ENCODE measurements around the gene CYP4A22. TPM values are rescaled to one million over a fixed set of nuclear protein-coding genes. Genes with fewer than 3 reads are reported as not detected.
"Not testable (repeated sequence)": the region's sequence is repeated elsewhere in the genome, so short reads cannot be mapped to it uniquely, and the experiment has no call there.

Gene CYP4A22
- polyA plus RNA-seq, 2 of the 4 experiments (the other 2 are of a cell fraction), result not detected

DNA sequence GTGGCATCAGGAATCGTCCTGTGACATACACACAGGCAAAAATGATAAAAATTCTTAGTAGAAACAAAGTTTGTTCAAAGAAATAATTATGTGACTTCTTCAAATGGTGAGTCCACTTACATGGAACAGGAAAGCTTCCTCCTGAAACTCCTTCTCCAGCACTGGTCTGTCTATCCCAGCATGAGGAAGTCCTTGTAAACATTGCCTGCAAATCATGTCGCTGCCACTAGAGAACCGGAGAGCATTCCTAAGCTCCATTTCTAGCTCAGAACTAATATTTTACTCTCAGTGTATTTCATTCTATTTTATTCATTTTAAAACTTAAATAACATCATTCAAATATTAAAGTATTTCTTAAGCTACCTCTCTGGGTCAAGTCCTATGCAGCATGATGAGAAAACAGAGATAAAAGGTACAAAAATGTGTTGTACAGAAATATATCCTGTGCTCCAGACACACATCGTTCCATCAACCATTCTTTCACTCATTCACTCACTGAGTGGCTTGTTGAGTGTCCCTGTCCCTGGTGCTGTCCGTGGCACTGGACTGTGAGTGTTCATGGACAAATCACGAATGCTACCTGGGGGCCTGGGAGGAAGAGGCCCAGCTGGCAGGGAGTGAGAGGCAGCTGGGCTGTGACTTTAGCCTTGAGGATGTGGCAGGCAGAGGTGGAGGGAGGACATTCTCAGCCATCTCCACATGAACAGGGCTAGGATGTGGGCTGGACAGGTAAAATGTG is 10.0 kb downstream of the CYP4A22 start:
- FAIRE-seq, result no peak
- H3K4me3 ChIP-seq, result no peak overlapping the region
- no peaks in the 10 kb centered on the region for H3K9me3 ChIP-seq
- WGBS (ENCODE audit: missing lambda C conversion rate), result 21% methylated on average over 6 of the region's 6 CpGs
- no peak overlapping the region for H3K27ac ChIP-seq
- TF ChIP-seq RAD21 (conservative IDR thresholded peaks at IDR 0.05 in 1 of 2, IDR thresholded peaks at IDR 0.05 in 1 of 2), result no peak
- TF ChIP-seq MYC (IDR thresholded peaks at IDR 0.05; ENCODE audit: borderline replicate concordance, low read length), result no peak
- TF ChIP-seq BHLHE40 (IDR thresholded peaks at IDR 0.05; ENCODE audit: low read depth, low read length), result no peak
- no peak for TF ChIP-seq KDM5A (IDR thresholded peaks at IDR 0.05)
- TF ChIP-seq HOXA7 (CRISPR knock-in tag; IDR thresholded peaks at IDR 0.05), result no peak
- TF ChIP-seq ZFP36 (IDR thresholded peaks at IDR 0.05; ENCODE audit: borderline replicate concordance, partially characterized antibody), result no peak
- TF ChIP-seq TFCP2L1 (CRISPR knock-in tag; IDR thresholded peaks at IDR 0.05), result no peak
- TF ChIP-seq CEBPB (IDR thresholded peaks at IDR 0.05), result no peak
- TF ChIP-seq, protein P1, sequence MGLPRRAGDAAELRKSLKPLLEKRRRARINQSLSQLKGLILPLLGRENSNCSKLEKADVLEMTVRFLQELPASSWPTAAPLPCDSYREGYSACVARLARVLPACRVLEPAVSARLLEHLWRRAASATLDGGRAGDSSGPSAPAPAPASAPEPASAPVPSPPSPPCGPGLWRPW (IDR thresholded peaks at IDR 0.05), result no peak
- no peak for TF ChIP-seq FOXS1 (CRISPR knock-in tag; IDR thresholded peaks at IDR 0.05)
- TF ChIP-seq, protein P2, sequence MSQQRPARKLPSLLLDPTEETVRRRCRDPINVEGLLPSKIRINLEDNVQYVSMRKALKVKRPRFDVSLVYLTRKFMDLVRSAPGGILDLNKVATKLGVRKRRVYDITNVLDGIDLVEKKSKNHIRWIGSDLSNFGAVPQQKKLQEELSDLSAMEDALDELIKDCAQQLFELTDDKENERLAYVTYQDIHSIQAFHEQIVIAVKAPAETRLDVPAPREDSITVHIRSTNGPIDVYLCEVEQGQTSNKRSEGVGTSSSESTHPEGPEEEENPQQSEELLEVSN (IDR thresholded peaks at IDR 0.05; ENCODE audit: borderline replicate concordance, low read depth), result no peak
- TF ChIP-seq RNF2 (IDR thresholded peaks at IDR 0.05; ENCODE audit: borderline replicate concordance, low read depth), result no peak
- no peak for TF ChIP-seq CBX8 (IDR thresholded peaks at IDR 0.05)
- TF ChIP-seq CHD4 (IDR thresholded peaks at IDR 0.05; ENCODE audit: borderline replicate concordance), result no peak
- TF ChIP-seq, protein P3, sequence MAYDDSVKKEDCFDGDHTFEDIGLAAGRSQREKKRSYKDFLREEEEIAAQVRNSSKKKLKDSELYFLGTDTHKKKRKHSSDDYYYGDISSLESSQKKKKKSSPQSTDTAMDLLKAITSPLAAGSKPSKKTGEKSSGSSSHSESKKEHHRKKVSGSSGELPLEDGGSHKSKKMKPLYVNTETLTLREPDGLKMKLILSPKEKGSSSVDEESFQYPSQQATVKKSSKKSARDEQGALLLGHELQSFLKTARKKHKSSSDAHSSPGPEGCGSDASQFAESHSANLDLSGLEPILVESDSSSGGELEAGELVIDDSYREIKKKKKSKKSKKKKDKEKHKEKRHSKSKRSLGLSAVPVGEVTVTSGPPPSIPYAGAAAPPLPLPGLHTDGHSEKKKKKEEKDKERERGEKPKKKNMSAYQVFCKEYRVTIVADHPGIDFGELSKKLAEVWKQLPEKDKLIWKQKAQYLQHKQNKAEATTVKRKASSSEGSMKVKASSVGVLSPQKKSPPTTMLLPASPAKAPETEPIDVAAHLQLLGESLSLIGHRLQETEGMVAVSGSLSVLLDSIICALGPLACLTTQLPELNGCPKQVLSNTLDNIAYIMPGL (CRISPR knock-in tag; IDR thresholded peaks at IDR 0.05; ENCODE audit: borderline replicate concordance), result no peak
- no peak for TF ChIP-seq HDAC2 (IDR thresholded peaks at IDR 0.05)
- TF ChIP-seq NPAS2 (CRISPR knock-in tag; IDR thresholded peaks at IDR 0.05; ENCODE audit: borderline replicate concordance), result no peak
- TF ChIP-seq, protein P4, sequence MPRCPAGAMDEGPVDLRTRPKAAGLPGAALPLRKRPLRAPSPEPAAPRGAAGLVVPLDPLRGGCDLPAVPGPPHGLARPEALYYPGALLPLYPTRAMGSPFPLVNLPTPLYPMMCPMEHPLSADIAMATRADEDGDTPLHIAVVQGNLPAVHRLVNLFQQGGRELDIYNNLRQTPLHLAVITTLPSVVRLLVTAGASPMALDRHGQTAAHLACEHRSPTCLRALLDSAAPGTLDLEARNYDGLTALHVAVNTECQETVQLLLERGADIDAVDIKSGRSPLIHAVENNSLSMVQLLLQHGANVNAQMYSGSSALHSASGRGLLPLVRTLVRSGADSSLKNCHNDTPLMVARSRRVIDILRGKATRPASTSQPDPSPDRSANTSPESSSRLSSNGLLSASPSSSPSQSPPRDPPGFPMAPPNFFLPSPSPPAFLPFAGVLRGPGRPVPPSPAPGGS (IDR thresholded peaks at IDR 0.05), result no peak
- no peak for DNase-seq (ENCODE audit: low read depth in 1 of 2, low spot score in 1 of 2)
- no peak overlapping the region for H3K4me2 ChIP-seq
- CTCF ChIA-PET, result no interaction called here
- POLR2A ChIA-PET, result no interaction called here
- H3K4me1 ChIP-seq, result no peaks in the 10 kb centered on the region
- peak in 1 of 2 experiments; percentile 60; a peak in 2 of 6 replicates for ATAC-seq

DNA sequence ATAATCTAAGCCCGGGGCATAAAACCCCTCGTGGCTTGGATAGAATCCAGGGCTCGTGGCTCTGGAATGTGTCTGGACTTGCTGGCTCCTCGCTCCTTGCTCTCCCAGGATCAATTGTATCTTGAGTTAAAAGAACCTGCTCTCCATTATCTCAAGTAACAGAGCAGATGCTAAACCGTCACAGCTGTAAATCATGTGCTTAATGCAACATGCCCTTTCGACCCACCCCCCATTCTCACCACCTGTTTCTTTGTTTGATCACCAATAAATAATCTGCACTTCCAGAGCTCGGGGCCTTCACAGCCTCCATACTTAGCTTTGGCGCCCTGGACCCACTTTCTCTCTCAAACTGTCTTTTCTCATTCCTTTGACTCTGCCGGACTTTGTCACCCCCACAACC is 11.9 kb downstream of the CYP4A22 start:
- FAIRE-seq; H3K4me2 ChIP-seq; ATAC-seq; DNase-seq (ENCODE audit: low read depth in 1 of 2, low spot score in 1 of 2); POLR2A ChIA-PET; H3K4me1 ChIP-seq; H3K27ac ChIP-seq; CTCF ChIA-PET; H3K4me3 ChIP-seq; H3K9me3 ChIP-seq: not testable (repeated sequence)
- 28% methylated on average over 9 of the region's 9 CpGs for WGBS (ENCODE audit: missing lambda C conversion rate)

DNA sequence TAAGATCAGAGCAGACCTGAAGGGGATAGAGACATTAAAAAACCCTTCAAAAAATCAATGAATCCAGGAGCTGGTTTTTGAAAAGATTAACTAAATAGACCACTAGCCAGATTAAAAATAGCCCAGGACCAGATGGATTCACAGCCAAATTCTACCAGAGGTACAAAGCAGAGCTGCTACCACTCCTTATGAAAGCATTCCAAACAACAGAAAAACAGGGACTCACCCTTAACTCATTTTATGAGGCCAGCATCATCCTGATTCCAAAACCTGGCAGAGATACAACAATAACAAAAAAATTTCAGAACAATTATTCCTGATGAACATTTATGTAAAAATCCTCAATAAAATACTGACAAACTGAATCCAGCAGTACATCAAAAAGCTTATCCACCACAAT is 19.2 kb downstream of the CYP4A22 start:
- DNase-seq (ENCODE audit: low read depth in 1 of 2, low spot score in 1 of 2); H3K9me3 ChIP-seq; CTCF ChIA-PET; ATAC-seq; H3K4me1 ChIP-seq; H3K27ac ChIP-seq; H3K4me2 ChIP-seq; FAIRE-seq; H3K4me3 ChIP-seq; POLR2A ChIA-PET: not testable (repeated sequence)

DNA sequence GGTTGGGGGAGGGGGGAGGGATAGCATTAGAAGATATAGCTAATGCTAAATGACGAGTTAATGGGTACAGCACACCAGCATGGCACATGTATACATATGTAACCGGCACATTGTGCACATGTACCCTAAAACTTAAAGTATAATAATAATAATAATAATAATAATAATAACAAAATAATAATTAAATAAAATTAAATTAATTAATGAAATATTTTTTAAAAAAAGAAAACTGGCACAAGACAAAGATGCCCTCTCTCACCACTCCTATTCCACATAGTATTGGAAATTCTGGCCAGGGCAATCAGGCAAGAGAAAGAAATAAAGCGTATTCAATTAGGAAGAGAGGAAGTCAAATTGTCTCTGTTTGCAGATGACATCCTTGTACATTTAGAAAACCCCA is 20.7 kb downstream of the CYP4A22 start:
- POLR2A ChIA-PET; ATAC-seq; H3K27ac ChIP-seq; DNase-seq (ENCODE audit: low read depth in 1 of 2, low spot score in 1 of 2); CTCF ChIA-PET; H3K4me3 ChIP-seq; H3K4me2 ChIP-seq; FAIRE-seq; H3K4me1 ChIP-seq; H3K9me3 ChIP-seq: not testable (repeated sequence)
- WGBS (ENCODE audit: missing lambda C conversion rate), result 42% methylated on average over 3 of the region's 3 CpGs

All from A549 (cell line).